H9 (cell line): ENCODE data around the gene SNX5. TPM values are rescaled to one million over a fixed set of nuclear protein-coding genes. Genes with fewer than 3 reads are reported as not detected.

Experiments
- DNase-seq: peaks from one replicate; pipeline ENCODE4 v3.0.0-alpha.2; 2017
- H2AFZ ChIP-seq: one replicate; pipeline ENCODE4 v1.6.1; 2013; ENCODE audit warnings: mild to moderate bottlenecking, low read length, control low read depth, moderate library complexity
- H2AK5ac ChIP-seq: 2 replicates; pipeline ENCODE4 v1.6.1; 2013; ENCODE audit warnings: low read length, control low read depth, mixed read lengths; ENCODE audit not compliant: insufficient read length
- H2BK120ac ChIP-seq: one replicate; pipeline ENCODE4 v1.6.1; 2013; ENCODE audit warnings: low read depth, mild to moderate bottlenecking, low read length, control low read depth, inconsistent platforms; ENCODE audit not compliant: poor library complexity, severe bottlenecking
- H2BK12ac ChIP-seq: 2 replicates; pipeline ENCODE4 v1.6.1; 2013; ENCODE audit warnings: low read length, control low read depth, mixed read lengths, low read depth; ENCODE audit not compliant: insufficient read length
- H2BK15ac ChIP-seq: 2 replicates; pipeline ENCODE4 v1.6.1; 2013; ENCODE audit warnings: low read depth, low read length, control low read depth
- H2BK20ac ChIP-seq: one replicate; pipeline ENCODE4 v1.6.1; 2013; ENCODE audit warnings: low read depth, mild to moderate bottlenecking, low read length, control low read depth, inconsistent platforms; ENCODE audit not compliant: poor library complexity, severe bottlenecking
- H2BK5ac ChIP-seq: 2 replicates; pipeline ENCODE4 v1.6.1; 2013; ENCODE audit warnings: low read length, control low read depth, mixed read lengths; ENCODE audit not compliant: insufficient read length
- H3K14ac ChIP-seq: 2 replicates; pipeline ENCODE4 v1.6.1; 2013; ENCODE audit warnings: low read length, control low read depth; ENCODE audit not compliant: insufficient read depth
- H3K18ac ChIP-seq: 2 replicates; pipeline ENCODE4 v1.6.1; 2013; ENCODE audit warnings: low read depth, mild to moderate bottlenecking, mixed read lengths, low read length, control low read depth; ENCODE audit not compliant: insufficient read length
- H3K23ac ChIP-seq: 2 replicates; pipeline ENCODE4 v1.6.1; 2013; ENCODE audit warnings: low read length, control low read depth, mixed read lengths, low read depth; ENCODE audit not compliant: insufficient read length
- H3K23me2 ChIP-seq: 2 replicates; pipeline ENCODE4 v1.6.1; 2013; ENCODE audit warnings: low read depth, mild to moderate bottlenecking, mixed read lengths, low read length, control low read depth; ENCODE audit not compliant: insufficient read length, poor library complexity, severe bottlenecking
- H3K27ac ChIP-seq: 2 replicates; pipeline ENCODE4 v1.5.1; 2013; ENCODE audit warnings: low read length, control low read depth, mixed read lengths, low read depth; ENCODE audit not compliant: insufficient read length
- H3K27me3 ChIP-seq: 2 replicates; pipeline ENCODE4 v1.6.1; 2013; ENCODE audit warnings: low read length, control low read depth, inconsistent platforms; ENCODE audit not compliant: insufficient read depth
- H3K4ac ChIP-seq: 2 replicates; pipeline ENCODE4 v1.6.1; 2013; ENCODE audit warnings: low read depth, mild to moderate bottlenecking, control low read depth, inconsistent platforms, low read length, moderate library complexity
- H3K4me1 ChIP-seq: 2 replicates; pipeline ENCODE4 v1.6.1; 2013; ENCODE audit warnings: low read length, control low read depth, inconsistent platforms; ENCODE audit not compliant: insufficient read depth
- H3K4me2 ChIP-seq: 2 replicates; pipeline ENCODE4 v1.6.1; 2013; ENCODE audit warnings: low read length, control low read depth, mixed read lengths; ENCODE audit not compliant: insufficient read length, insufficient read depth
- H3K56ac ChIP-seq: 2 replicates; pipeline ENCODE4 v1.6.1; 2013; ENCODE audit warnings: low read depth, mild to moderate bottlenecking, mixed read lengths, low read length, control low read depth; ENCODE audit not compliant: insufficient read length
- H3K79me1 ChIP-seq: 2 replicates; pipeline ENCODE4 v1.6.1; 2013; ENCODE audit warnings: low read depth, mild to moderate bottlenecking, moderate library complexity, low read length, control low read depth, inconsistent platforms; ENCODE audit not compliant: insufficient read depth, poor library complexity, severe bottlenecking
- H3K79me2 ChIP-seq: 2 replicates; pipeline ENCODE4 v1.6.1; 2013; ENCODE audit warnings: low read length, control low read depth, inconsistent platforms; ENCODE audit not compliant: insufficient read depth
- H3K9ac ChIP-seq: 2 replicates; pipeline ENCODE4 v1.6.1; 2013; ENCODE audit warnings: low read length, control low read depth, mixed read lengths; ENCODE audit not compliant: insufficient read length; ENCODE audit errors: extremely low read depth
- H3K9me3 ChIP-seq: one replicate; pipeline ENCODE4 v1.6.1; 2013; ENCODE audit warnings: low read depth, low read length, inconsistent platforms; ENCODE audit not compliant: control insufficient read depth
- H3T11ph ChIP-seq: one replicate; pipeline ENCODE4 v1.6.1; 2013; ENCODE audit warnings: mild to moderate bottlenecking, low read length, control low read depth, inconsistent platforms
- H4K20me1 ChIP-seq: one replicate; pipeline ENCODE4 v1.6.1; 2013; ENCODE audit not compliant: control insufficient read depth, insufficient read length, insufficient read depth
- H4K5ac ChIP-seq: 2 replicates; pipeline ENCODE4 v1.6.1; 2013; ENCODE audit warnings: low read depth, mild to moderate bottlenecking, mixed read lengths, low read length, control low read depth; ENCODE audit not compliant: insufficient read length
- H4K8ac ChIP-seq: replicated peaks from 2 replicates; pipeline ENCODE4 v1.6.1; 2013; ENCODE audit warnings: low read length, control low read depth, mixed read lengths, low read depth; ENCODE audit not compliant: insufficient read length
- H4K91ac ChIP-seq: 2 replicates; pipeline ENCODE4 v1.6.1; 2013; ENCODE audit warnings: low read depth, mild to moderate bottlenecking, moderate library complexity, mixed read lengths, low read length, control low read depth; ENCODE audit not compliant: insufficient read length
- H3K27ac Mint-ChIP-seq, 3 experiments: 2 replicates in 2 of 3; 3 replicates in 1 of 3; pipeline ENCODE4 v1.8.0; 2020 to 2021; ENCODE audit warnings: mixed read lengths in 3 of 3, mild to moderate bottlenecking in 1 of 3, moderate library complexity in 1 of 3
- H3K27me3 Mint-ChIP-seq: 2 replicates; pipeline ENCODE4 v1.8.0; 2021; ENCODE audit warnings: low read depth, mild to moderate bottlenecking, moderate library complexity, mixed read lengths
- H3K36me3 Mint-ChIP-seq, 3 experiments: 2 replicates in 2 of 3; 3 replicates in 1 of 3; pipeline ENCODE4 v1.8.0; 2020 to 2021; ENCODE audit warnings: low read depth in 3 of 3, mixed read lengths in 3 of 3; ENCODE audit not compliant: insufficient read depth in 1 of 3
- H3K4me1 Mint-ChIP-seq, 2 experiments: 2 replicates each; pipeline ENCODE4 v1.8.0; 2020; ENCODE audit warnings: mixed read lengths in 2 of 2
- H3K4me3 Mint-ChIP-seq, 2 experiments: 2 replicates in 1 of 2; 3 replicates in 1 of 2; pipeline ENCODE4 v1.8.0; 2020 to 2021; ENCODE audit warnings: mild to moderate bottlenecking in 2 of 2, mixed read lengths in 2 of 2, moderate library complexity in 1 of 2
- H3K9me3 Mint-ChIP-seq, 2 experiments: 2 replicates in 1 of 2; 3 replicates in 1 of 2; pipeline ENCODE4 v1.8.0; 2020; ENCODE audit warnings: mild to moderate bottlenecking in 2 of 2, mixed read lengths in 2 of 2, moderate library complexity in 1 of 2
- WGBS: extraction: QIAGEN DNeasy Blood & Tissue Kit; methylation state at CpG from one replicate; pipeline ENCODE4 v1.1.7; 2013; ENCODE audit warnings: missing lambda C conversion rate, low lambda C conversion rate, mixed read lengths; ENCODE audit not compliant: insufficient read length; ENCODE audit errors: extremely low coverage; 5-methylcytosine and 5-hydroxymethylcytosine counted together
- total RNA-seq: library from RNA; stranded (reverse); gene quantifications from 2 replicates; pipeline ENCODE4 v1.2.1, GENCODE V29; 2021
- TF ChIP-seq, protein P1 (sequence below): fragments of 200-600 bp; sonication (generic); conservative IDR thresholded peaks from 3 replicates; pipeline ENCODE4 v1.8.0; 2021; ENCODE audit warnings: antibody characterized with exemption, mild to moderate bottlenecking

SNX5 gene
- total RNA-seq, 1 experiment from 2014 or later: 194 TPM

- H4K8ac ChIP-seq: no peak overlapping the region
Measured at GRCh38 chr20:17947474-17947815, 21.1 kb downstream of the SNX5 start.

More at GRCh38 chr20:17947474-17947815, 21.1 kb downstream of the SNX5 start:
- no peak overlapping the region for H2AFZ ChIP-seq
- no peak overlapping the region for H4K91ac ChIP-seq
- no peak overlapping the region for H3K27ac ChIP-seq
- DNase-seq: no peak
- H2BK15ac ChIP-seq: no peak overlapping the region
- no peaks in the 10 kb centered on the region for H3K27me3 ChIP-seq
- no peaks in the 10 kb centered on the region for H3K79me2 ChIP-seq
- no peak overlapping the region for H3K9ac ChIP-seq
- no peak overlapping the region for H2BK20ac ChIP-seq
- H2AK5ac ChIP-seq: no peak overlapping the region
- Mint-ChIP-seq H3K4me1 (peaks cover 9 to 12% of the 10 kb centered on the region in 2 experiments), H3K27ac (no peak overlapping the region; a peak in 1 of 7 replicates), H3K9me3 (no peaks in the 10 kb centered on the region), H3K4me3 (no peak overlapping the region), H3K36me3 (peaks cover 84 to 99% (median 99%) of the 10 kb centered on the region in 3 experiments; a peak in 6 of 7 replicates), H3K27me3 (no peaks in the 10 kb centered on the region)
- H3K18ac ChIP-seq: no peak overlapping the region
- no peak overlapping the region for H3K4ac ChIP-seq
- TF ChIP-seq, protein P1, sequence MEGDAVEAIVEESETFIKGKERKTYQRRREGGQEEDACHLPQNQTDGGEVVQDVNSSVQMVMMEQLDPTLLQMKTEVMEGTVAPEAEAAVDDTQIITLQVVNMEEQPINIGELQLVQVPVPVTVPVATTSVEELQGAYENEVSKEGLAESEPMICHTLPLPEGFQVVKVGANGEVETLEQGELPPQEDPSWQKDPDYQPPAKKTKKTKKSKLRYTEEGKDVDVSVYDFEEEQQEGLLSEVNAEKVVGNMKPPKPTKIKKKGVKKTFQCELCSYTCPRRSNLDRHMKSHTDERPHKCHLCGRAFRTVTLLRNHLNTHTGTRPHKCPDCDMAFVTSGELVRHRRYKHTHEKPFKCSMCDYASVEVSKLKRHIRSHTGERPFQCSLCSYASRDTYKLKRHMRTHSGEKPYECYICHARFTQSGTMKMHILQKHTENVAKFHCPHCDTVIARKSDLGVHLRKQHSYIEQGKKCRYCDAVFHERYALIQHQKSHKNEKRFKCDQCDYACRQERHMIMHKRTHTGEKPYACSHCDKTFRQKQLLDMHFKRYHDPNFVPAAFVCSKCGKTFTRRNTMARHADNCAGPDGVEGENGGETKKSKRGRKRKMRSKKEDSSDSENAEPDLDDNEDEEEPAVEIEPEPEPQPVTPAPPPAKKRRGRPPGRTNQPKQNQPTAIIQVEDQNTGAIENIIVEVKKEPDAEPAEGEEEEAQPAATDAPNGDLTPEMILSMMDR: no peak
- no peak overlapping the region for H3K4me2 ChIP-seq
- no peak overlapping the region for H4K5ac ChIP-seq
- H2BK12ac ChIP-seq: no peak overlapping the region
- no peaks in the 10 kb centered on the region for H3K9me3 ChIP-seq
- no peak overlapping the region for H3K14ac ChIP-seq
- H3K23ac ChIP-seq: no peak overlapping the region
- no peaks in the 10 kb centered on the region for H3K23me2 ChIP-seq
- no peaks in the 10 kb centered on the region for H4K20me1 ChIP-seq
- no CpG with 5 or more reads among the region's 5 CpGs for WGBS
- no peak overlapping the region for H2BK5ac ChIP-seq
- H3K56ac ChIP-seq: no peak overlapping the region
- H3T11ph ChIP-seq: no peak overlapping the region
- H3K4me1 ChIP-seq: no peaks in the 10 kb centered on the region
- H2BK120ac ChIP-seq: no peak overlapping the region
- H3K79me1 ChIP-seq: peaks cover 4% of the 10 kb centered on the region
